ENCODE results near the gene NUBPL.

- no peak for TF ChIP-seq TEAD4 (IDR thresholded peaks at IDR 0.05)
- no peak for TF ChIP-seq RAD21 (IDR thresholded peaks at IDR 0.05; ENCODE audit: low read depth)
Observed at GRCh38 chr14:31781578-31781977, 220.4 kb downstream of the NUBPL start.
